ENCODE results near the gene POLQ.
A peak's percentile ranks its signal among the peaks of the same experiment; 100 is the strongest.
"Not testable (repeated sequence)": the region's sequence is repeated elsewhere in the genome, so short reads cannot be mapped to it uniquely, and the experiment has no call there.

Gene POLQ

GRCh38 chr3:121505256-121505655, 40.5 kb downstream of the POLQ start:
- no peak for DNase-seq

- DNase-seq, result no peak
Observed at GRCh38 chr3:121504618-121505017, 41.2 kb downstream of the POLQ start.

GRCh38 chr3:121496786-121497185, 49.0 kb downstream of the POLQ start:
- DNase-seq, result no peak

- DNase-seq, result no peak
Observed at GRCh38 chr3:121493431-121493830, 52.4 kb downstream of the POLQ start.

- DNase-seq, result no peak
Observed at GRCh38 chr3:121491683-121492320, 54.0 kb downstream of the POLQ start.

- DNase-seq, result no peak
Observed at GRCh38 chr3:121490161-121490560, 55.6 kb downstream of the POLQ start.

GRCh38 chr3:121488628-121489027, 57.2 kb downstream of the POLQ start:
- no peak for DNase-seq

GRCh38 chr3:121483290-121483689, 62.5 kb downstream of the POLQ start:
- DNase-seq, result no peak

GRCh38 chr3:121482660-121483059, 63.1 kb downstream of the POLQ start:
- no peak for DNase-seq

- no peak for DNase-seq
Observed at GRCh38 chr3:121481106-121481880, 64.5 kb downstream of the POLQ start.

- no peak for DNase-seq
Observed at GRCh38 chr3:121477589-121477988, 68.2 kb downstream of the POLQ start.

GRCh38 chr3:121473001-121473400, 72.8 kb downstream of the POLQ start:
- DNase-seq, result no peak

GRCh38 chr3:121467085-121467484, 78.7 kb downstream of the POLQ start:
- DNase-seq, result no peak

- no peak for DNase-seq
Observed at GRCh38 chr3:121463745-121464144, 82.0 kb downstream of the POLQ start.

- DNase-seq, result no peak
Observed at GRCh38 chr3:121462565-121462964, 83.2 kb downstream of the POLQ start.

- DNase-seq, result not testable (repeated sequence)
Observed at GRCh38 chr3:121451752-121452151, 94.0 kb downstream of the POLQ start.

- DNase-seq, result no peak
Observed at GRCh38 chr3:121443456-121443855, 102.3 kb downstream of the POLQ start.

GRCh38 chr3:121436641-121437040, 109.1 kb downstream of the POLQ start:
- no peak for DNase-seq

- DNase-seq, result no peak
Observed at GRCh38 chr3:121436074-121436473, 109.7 kb downstream of the POLQ start.

GRCh38 chr3:121431726-121432517, 113.9 kb downstream of the POLQ start:
- peak in 1 of 2 donors; percentile 82 for DNase-seq

- DNase-seq, result no peak
Observed at GRCh38 chr3:121430664-121431215, 115.0 kb downstream of the POLQ start.

- DNase-seq, result no peak
Observed at GRCh38 chr3:121424549-121424948, 121.2 kb downstream of the POLQ start.

GRCh38 chr3:121418182-121418581, 127.6 kb downstream of the POLQ start:
- DNase-seq, result no peak

All from bone marrow (tissue), 2 donors.